ENCODE results near the gene MTHFD1L.
"Not testable (repeated sequence)": the region's sequence is repeated elsewhere in the genome, so short reads cannot be mapped to it uniquely, and the experiment has no call there.

Gene MTHFD1L

DNA sequence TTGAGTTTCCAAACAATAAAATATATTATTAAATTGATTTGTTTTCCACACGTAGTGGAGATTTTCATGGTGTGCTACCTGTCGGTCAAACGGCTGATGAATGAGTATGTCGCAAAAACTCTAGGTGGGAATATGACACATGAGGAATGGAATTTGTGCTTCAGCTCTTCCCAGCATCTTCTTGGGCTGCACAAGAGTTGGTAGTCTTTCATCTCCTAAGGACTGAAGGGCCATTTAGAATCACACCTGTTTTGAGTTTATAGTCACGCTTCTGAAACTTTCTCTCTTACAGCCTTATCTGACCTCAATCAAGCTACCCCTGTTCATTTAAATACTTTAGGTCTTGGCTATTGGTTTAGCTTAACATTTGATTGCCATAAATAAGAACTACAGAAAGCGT, 216.6 kb downstream of the MTHFD1L start:
- Histone ChIP-seq H3K27ac (no peak overlapping the region), H3K36me3 (ENCODE audit: insufficient read depth, low read length) (no peaks in the 10 kb centered on the region; the same call in 1 of the 2 replicates), H3K9me3 (ENCODE audit: low read depth, low read length) (no peaks in the 10 kb centered on the region), H3K4me3 (no peak overlapping the region), H3K9ac (ENCODE audit: insufficient read length) (no peak overlapping the region)
- DNase-seq (ENCODE audit: low read depth, low spot score): no peak
- TF ChIP-seq EZH2 (IDR thresholded peaks at IDR 0.05): no peak
- no peak for TF ChIP-seq FOXP2 (optimal IDR thresholded peaks at IDR 0.05; ENCODE audit: control extremely low read depth, extremely low read length, insufficient read depth)
- TF ChIP-seq POLR2AphosphoS5 (IDR thresholded peaks at IDR 0.05; ENCODE audit: borderline replicate concordance, low read depth, low read length): no peak

DNA sequence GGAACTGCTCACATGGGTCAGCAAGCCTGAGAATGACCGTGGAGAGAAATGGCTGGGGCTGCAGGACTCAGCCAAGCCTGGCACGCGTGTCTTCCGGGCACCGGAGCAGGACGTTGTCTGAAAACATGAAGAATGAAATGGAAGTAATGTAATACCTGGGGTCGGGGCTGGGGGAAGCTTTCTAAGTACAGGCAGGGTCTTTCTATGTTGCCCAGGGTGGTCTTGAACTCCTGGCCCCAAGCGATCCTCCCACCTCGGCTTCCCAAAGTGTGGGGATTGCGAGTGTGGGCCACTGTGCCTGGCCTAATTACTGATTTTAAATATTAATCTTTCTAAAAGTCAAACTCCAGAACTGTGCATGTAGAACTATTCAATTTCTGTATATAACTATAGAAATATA, 218.8 kb downstream of the MTHFD1L start:
- no peak for DNase-seq (ENCODE audit: low read depth, low spot score)
- TF ChIP-seq POLR2AphosphoS5 (IDR thresholded peaks at IDR 0.05; ENCODE audit: borderline replicate concordance, low read depth, low read length) (no peak), EZH2 (IDR thresholded peaks at IDR 0.05) (no peak), FOXP2 (optimal IDR thresholded peaks at IDR 0.05; ENCODE audit: control extremely low read depth, extremely low read length, insufficient read depth) (no peak)
- H3K9ac ChIP-seq (ENCODE audit: insufficient read length): no peak overlapping the region
- no peaks in the 10 kb centered on the region; the same call in 1 of the 2 replicates for H3K36me3 ChIP-seq (ENCODE audit: insufficient read depth, low read length)
- no peaks in the 10 kb centered on the region for H3K9me3 ChIP-seq (ENCODE audit: low read depth, low read length)
- no peak overlapping the region for H3K4me3 ChIP-seq
- no peak overlapping the region for H3K27ac ChIP-seq

DNA sequence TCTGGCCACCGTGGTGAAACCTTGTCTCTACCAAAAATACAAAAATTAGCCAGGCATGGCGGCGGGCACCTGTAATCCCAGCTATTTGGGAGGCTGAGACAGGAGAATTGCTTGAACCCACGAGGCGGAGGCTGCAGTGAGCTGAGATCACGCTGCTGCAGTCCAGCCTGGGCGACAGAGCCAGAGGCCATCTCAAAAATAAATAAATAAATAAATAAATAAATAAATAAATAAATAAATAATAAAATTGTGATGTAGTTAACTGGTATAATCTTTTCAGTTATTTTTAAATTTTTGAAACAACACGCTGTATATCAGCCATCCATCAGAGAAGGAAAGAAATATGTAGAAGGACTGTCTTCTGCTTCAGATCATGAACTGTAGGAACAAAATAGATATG, 221.6 kb downstream of the MTHFD1L start:
- H3K36me3 ChIP-seq (ENCODE audit: insufficient read depth, low read length); H3K27ac ChIP-seq; H3K9me3 ChIP-seq (ENCODE audit: low read depth, low read length); H3K9ac ChIP-seq (ENCODE audit: insufficient read length); H3K4me3 ChIP-seq; DNase-seq (ENCODE audit: low read depth, low spot score): not testable (repeated sequence)

DNA sequence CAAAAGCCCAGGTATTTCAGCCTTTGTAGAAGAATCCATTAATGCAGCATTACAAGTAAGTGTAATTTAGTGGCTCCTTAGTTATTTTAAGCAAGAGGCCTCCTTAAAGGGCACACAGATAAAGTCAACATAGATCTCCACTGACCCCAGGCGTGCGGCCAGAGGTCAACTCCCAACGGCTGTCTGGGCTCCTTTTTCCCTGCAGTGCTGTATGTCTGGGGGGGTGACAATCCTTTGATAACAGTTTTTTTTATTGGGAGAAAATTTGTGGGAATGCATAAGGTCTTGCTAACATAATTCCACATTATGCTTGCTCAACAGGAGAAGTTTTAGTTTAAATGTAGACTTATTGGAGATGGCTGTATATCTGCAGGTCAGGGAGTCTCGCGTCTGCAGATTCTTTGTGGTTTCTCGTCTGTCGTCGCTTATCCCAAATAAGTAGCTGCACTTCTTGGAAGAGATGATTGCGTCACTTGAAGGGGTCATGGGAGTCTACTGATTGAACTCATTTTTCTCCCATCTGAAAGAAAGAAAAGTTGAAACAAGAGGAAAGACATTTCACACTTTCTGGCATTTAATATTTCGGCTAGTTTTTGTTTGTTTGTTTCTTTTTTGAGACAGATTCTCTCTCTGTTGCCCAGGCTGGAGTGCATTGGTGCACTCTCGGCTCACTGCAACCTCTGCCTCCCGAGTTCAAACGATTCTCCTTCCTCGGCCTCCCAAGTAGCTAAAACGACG, 222.5 kb downstream of the MTHFD1L start:
- Histone ChIP-seq H3K27ac (no peak overlapping the region), H3K9me3 (ENCODE audit: low read depth, low read length) (no peaks in the 10 kb centered on the region), H3K9ac (ENCODE audit: insufficient read length) (peak overlapping the region; percentile 21), H3K4me3 (peak overlapping the region; percentile 39), H3K36me3 (ENCODE audit: insufficient read depth, low read length) (no peaks in the 10 kb centered on the region; the same call in 1 of the 2 replicates)
- DNase-seq (ENCODE audit: low read depth, low spot score): peak; percentile 47
- TF ChIP-seq FOXP2 (optimal IDR thresholded peaks at IDR 0.05; ENCODE audit: control extremely low read depth, extremely low read length, insufficient read depth) (no peak), EZH2 (IDR thresholded peaks at IDR 0.05) (no peak), POLR2AphosphoS5 (IDR thresholded peaks at IDR 0.05; ENCODE audit: borderline replicate concordance, low read depth, low read length) (no peak)

DNA sequence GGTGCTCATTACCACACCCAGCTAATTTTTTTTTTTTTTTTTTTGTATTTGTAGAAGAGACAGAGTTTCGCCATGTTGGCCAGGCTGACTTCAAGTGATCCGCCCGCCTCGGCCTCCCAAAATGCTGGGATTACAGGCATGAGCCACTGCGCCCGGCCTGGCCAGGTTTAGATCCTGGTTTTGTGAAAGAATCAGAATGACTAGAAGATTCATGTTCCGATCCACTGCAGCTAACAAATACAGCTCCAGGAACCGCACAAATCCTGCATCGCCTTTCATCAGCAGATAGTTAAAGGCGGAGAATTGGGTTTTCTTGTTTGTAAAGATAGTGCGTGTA, 223.1 kb downstream of the MTHFD1L start:
- Histone ChIP-seq H3K9me3 (ENCODE audit: low read depth, low read length) (no peaks in the 10 kb centered on the region), H3K27ac (no peak overlapping the region), H3K4me3 (no peak overlapping the region), H3K36me3 (ENCODE audit: insufficient read depth, low read length) (peaks cover under 1% of the 10 kb centered on the region; the same call in 1 of the 2 replicates), H3K9ac (ENCODE audit: insufficient read length) (no peak overlapping the region)
- TF ChIP-seq FOXP2 (optimal IDR thresholded peaks at IDR 0.05; ENCODE audit: control extremely low read depth, extremely low read length, insufficient read depth) (no peak), POLR2AphosphoS5 (IDR thresholded peaks at IDR 0.05; ENCODE audit: borderline replicate concordance, low read depth, low read length) (no peak), EZH2 (IDR thresholded peaks at IDR 0.05) (no peak)
- DNase-seq (ENCODE audit: low read depth, low spot score): no peak

DNA sequence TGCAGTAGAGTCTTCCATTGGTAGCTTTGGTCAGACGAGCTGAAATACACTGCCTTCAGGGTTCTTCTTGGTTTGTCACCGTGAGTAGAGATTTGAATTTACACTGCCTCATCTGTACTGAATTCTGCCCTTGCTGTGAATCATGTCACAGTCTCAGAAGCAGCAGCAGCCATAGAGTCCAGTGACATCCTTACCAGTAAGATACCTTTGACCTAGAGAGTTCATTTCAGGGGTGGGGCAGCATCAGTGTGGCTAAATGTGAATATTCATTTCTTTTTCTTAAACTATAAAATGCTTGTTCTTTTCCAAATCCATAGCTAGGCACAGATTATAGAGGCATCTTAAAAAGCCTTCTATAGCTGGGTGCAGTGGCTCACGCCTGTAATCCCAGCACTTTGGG, 223.5 kb downstream of the MTHFD1L start:
- no peak overlapping the region for H3K9ac ChIP-seq (ENCODE audit: insufficient read length)
- no peak overlapping the region for H3K27ac ChIP-seq
- H3K36me3 ChIP-seq (ENCODE audit: insufficient read depth, low read length): peaks cover 4% of the 10 kb centered on the region; the same call in 1 of the 2 replicates
- no peak for TF ChIP-seq FOXP2 (optimal IDR thresholded peaks at IDR 0.05; ENCODE audit: control extremely low read depth, extremely low read length, insufficient read depth)
- no peak for TF ChIP-seq EZH2 (IDR thresholded peaks at IDR 0.05)
- no peak for TF ChIP-seq POLR2AphosphoS5 (IDR thresholded peaks at IDR 0.05; ENCODE audit: borderline replicate concordance, low read depth, low read length)
- DNase-seq (ENCODE audit: low read depth, low spot score): no peak
- H3K9me3 ChIP-seq (ENCODE audit: low read depth, low read length): no peaks in the 10 kb centered on the region
- no peak overlapping the region for H3K4me3 ChIP-seq

DNA sequence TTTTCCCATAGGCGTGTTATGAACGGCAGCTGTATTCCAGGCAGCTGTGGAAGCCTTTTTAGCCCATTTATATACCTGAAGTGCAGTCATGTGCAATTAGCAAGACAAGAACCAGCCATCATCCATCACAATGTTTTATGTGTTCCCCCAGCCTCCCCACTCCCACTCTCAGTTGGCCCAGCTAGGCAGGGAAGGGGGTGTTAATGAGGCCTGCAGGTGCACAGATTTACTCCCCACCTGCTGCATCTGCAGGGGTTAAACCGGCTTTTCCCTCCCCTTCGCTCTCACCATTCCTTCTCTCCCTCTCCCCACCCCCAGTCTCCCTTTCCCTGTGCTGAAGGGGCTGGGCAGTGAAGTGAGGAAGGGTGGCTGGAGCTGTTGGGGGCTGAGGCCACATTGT, 224.5 kb downstream of the MTHFD1L start:
- peaks cover 4% of the 10 kb centered on the region; the same call in 1 of the 2 replicates for H3K36me3 ChIP-seq (ENCODE audit: insufficient read depth, low read length)
- no peaks in the 10 kb centered on the region for H3K9me3 ChIP-seq (ENCODE audit: low read depth, low read length)
- no peak overlapping the region for H3K9ac ChIP-seq (ENCODE audit: insufficient read length)
- H3K4me3 ChIP-seq: no peak overlapping the region
- no peak overlapping the region for H3K27ac ChIP-seq
- no peak for DNase-seq (ENCODE audit: low read depth, low spot score)
- TF ChIP-seq FOXP2 (optimal IDR thresholded peaks at IDR 0.05; ENCODE audit: control extremely low read depth, extremely low read length, insufficient read depth) (no peak), EZH2 (IDR thresholded peaks at IDR 0.05) (no peak), POLR2AphosphoS5 (IDR thresholded peaks at IDR 0.05; ENCODE audit: borderline replicate concordance, low read depth, low read length) (no peak)

DNA sequence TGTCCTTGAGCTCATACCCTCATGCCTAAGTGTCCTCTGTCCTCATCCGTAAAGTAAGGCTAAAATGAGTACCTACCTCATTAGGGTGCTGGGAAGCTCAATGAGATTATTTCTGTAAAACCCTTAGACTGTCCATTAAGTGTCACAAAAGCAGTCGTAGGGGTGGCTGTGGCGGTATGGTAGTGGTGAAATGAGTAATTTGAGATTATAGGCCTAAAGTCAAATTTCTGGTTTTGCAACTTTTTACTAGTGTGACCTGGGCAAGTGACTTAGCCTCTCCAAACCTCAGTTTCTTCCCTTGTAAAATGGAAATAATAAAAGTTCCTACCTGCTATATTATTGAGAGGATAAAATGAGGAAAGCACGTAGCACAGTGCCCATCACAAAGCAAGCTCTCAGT, 226.1 kb downstream of the MTHFD1L start:
- Histone ChIP-seq H3K9me3 (ENCODE audit: low read depth, low read length) (no peaks in the 10 kb centered on the region), H3K27ac (no peak overlapping the region), H3K9ac (ENCODE audit: insufficient read length) (no peak overlapping the region), H3K36me3 (ENCODE audit: insufficient read depth, low read length) (peaks cover 5% of the 10 kb centered on the region; the same call in 1 of the 2 replicates), H3K4me3 (no peak overlapping the region)
- TF ChIP-seq FOXP2 (optimal IDR thresholded peaks at IDR 0.05; ENCODE audit: control extremely low read depth, extremely low read length, insufficient read depth) (no peak), POLR2AphosphoS5 (IDR thresholded peaks at IDR 0.05; ENCODE audit: borderline replicate concordance, low read depth, low read length) (no peak), EZH2 (IDR thresholded peaks at IDR 0.05) (no peak)
- no peak for DNase-seq (ENCODE audit: low read depth, low spot score)

DNA sequence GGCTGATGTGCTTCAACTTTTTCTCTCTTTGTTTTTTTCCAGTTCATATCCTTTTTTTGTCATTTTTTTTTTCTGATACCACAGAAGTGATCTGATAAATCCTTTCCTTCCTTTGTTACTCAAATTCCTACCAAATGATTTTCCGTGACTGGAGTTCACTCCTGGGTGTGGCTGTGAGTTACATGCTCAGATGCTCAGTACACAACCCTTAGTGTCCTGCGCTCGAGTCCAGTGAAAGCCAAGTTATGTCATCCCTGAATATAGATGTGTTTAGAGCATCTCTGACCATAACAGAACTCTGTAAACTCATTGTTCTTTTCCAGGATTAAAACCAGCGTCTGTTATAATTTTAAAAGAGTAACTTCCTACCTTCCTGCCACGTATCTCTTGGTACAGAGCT, 227.1 kb downstream of the MTHFD1L start:
- no peak for DNase-seq (ENCODE audit: low read depth, low spot score)
- Histone ChIP-seq H3K27ac (no peak overlapping the region), H3K9ac (ENCODE audit: insufficient read length) (no peak overlapping the region), H3K4me3 (no peak overlapping the region), H3K9me3 (ENCODE audit: low read depth, low read length) (no peaks in the 10 kb centered on the region), H3K36me3 (ENCODE audit: insufficient read depth, low read length) (peaks cover 9% of the 10 kb centered on the region; the same call in 1 of the 2 replicates)
- TF ChIP-seq POLR2AphosphoS5 (IDR thresholded peaks at IDR 0.05; ENCODE audit: borderline replicate concordance, low read depth, low read length): no peak
- no peak for TF ChIP-seq FOXP2 (optimal IDR thresholded peaks at IDR 0.05; ENCODE audit: control extremely low read depth, extremely low read length, insufficient read depth)
- no peak for TF ChIP-seq EZH2 (IDR thresholded peaks at IDR 0.05)
